Measurements from ENCODE around the gene PDGFD. TPM values are rescaled to one million over a fixed set of nuclear protein-coding genes. Genes with fewer than 3 reads are reported as not detected.

The PDGFD gene
- total and polyA plus RNA-seq, 12 donors, result 6.0 to 17.5 (median 10.7) TPM

- TF ChIP-seq, protein P1, sequence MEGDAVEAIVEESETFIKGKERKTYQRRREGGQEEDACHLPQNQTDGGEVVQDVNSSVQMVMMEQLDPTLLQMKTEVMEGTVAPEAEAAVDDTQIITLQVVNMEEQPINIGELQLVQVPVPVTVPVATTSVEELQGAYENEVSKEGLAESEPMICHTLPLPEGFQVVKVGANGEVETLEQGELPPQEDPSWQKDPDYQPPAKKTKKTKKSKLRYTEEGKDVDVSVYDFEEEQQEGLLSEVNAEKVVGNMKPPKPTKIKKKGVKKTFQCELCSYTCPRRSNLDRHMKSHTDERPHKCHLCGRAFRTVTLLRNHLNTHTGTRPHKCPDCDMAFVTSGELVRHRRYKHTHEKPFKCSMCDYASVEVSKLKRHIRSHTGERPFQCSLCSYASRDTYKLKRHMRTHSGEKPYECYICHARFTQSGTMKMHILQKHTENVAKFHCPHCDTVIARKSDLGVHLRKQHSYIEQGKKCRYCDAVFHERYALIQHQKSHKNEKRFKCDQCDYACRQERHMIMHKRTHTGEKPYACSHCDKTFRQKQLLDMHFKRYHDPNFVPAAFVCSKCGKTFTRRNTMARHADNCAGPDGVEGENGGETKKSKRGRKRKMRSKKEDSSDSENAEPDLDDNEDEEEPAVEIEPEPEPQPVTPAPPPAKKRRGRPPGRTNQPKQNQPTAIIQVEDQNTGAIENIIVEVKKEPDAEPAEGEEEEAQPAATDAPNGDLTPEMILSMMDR (IDR thresholded peaks at IDR 0.05), result no peak
- no peak overlapping the region for H3K27ac ChIP-seq
- intact Hi-C loops (cut with DNase I), result no loop called here
- 91 to 95% methylated on average over 5 of the region's 5 CpGs for WGBS, 2 donors
- DNase-seq, result no peak
- no peak for ATAC-seq
- H3K36me3 ChIP-seq, result no peaks in the 10 kb centered on the region
- no peaks in the 10 kb centered on the region for H3K27me3 ChIP-seq
- H3K4me1 ChIP-seq, result no peaks in the 10 kb centered on the region
- peaks cover 0 to 11% (median 0%) of the 10 kb centered on the region in 11 donors for H3K9me3 ChIP-seq
- H3K4me3 ChIP-seq, result no peak overlapping the region
Measured at GRCh38 chr11:103978616-103979595, 185.0 kb downstream of the PDGFD start.

DNA sequence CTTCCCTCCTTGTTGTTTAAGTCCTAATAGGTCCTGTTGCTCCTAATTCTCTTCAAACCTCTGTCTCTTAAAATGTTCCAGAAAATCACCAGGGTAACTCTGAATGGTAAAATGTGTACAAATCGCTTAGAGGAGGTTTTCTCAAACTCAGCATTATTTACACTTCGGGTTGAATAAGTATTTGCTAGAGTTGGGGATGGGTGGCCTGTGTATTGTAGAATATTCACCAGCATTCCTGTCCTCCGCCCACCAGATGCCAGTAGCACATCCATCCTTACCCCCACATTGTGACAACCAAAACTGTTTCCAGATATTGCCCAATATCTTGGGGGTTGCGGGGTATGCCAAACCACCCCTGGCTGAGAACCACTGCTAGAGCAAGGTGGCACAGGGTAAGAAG is 191.9 kb downstream of the PDGFD start:
- DNase-seq, result no peak
- H3K36me3 ChIP-seq, result no peaks in the 10 kb centered on the region
- TF ChIP-seq, protein P1 (IDR thresholded peaks at IDR 0.05), result no peak
- no peak overlapping the region for H3K4me3 ChIP-seq
- ATAC-seq, result no peak
- no peaks in the 10 kb centered on the region for H3K27me3 ChIP-seq
- H3K4me1 ChIP-seq, result no peaks in the 10 kb centered on the region
- H3K9me3 ChIP-seq, result no peaks in the 10 kb centered on the region
- no peak overlapping the region for H3K27ac ChIP-seq
- WGBS, 2 donors, result 90 to 93% methylated on average over 4 of the region's 4 CpGs
- intact Hi-C loops (cut with DNase I), result no loop called here

DNA sequence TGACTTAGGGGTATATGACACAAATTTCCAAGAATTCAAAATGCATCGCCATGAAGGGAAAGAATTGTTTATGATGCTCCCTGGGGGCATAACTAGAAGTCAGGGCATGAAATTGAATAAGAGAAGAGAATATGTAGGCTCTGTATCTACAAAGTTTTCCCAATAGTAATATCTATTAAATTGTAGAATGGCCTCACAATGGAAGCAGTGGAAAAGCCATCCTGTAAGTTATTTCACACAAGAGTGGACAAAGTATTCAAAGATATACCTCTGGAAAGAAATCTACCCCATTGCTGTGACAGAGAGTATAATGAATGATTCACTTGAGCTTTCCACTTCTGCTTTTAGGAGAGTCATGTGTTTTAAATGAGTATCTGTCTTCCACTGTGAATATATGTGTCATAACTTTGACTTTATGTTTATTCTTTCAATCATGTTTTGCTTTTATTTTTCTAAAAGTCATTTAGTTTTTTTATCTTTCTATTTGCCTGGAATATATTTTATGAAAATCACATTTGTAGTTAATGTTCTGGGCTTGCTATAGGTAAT is 193.2 kb downstream of the PDGFD start:
- Histone ChIP-seq H3K4me1 (no peaks in the 10 kb centered on the region), H3K4me3 (no peak overlapping the region), H3K36me3 (no peaks in the 10 kb centered on the region), H3K27me3 (no peaks in the 10 kb centered on the region), H3K9me3 (no peaks in the 10 kb centered on the region), H3K27ac (no peak overlapping the region)
- no peak for DNase-seq
- ATAC-seq, result no peak
- TF ChIP-seq, protein P1 (IDR thresholded peaks at IDR 0.05), result no peak
- WGBS, 2 donors, result 90 to 97% methylated on average over 1 of the region's 1 CpG
- intact Hi-C loops (cut with DNase I), result no loop called here

DNA sequence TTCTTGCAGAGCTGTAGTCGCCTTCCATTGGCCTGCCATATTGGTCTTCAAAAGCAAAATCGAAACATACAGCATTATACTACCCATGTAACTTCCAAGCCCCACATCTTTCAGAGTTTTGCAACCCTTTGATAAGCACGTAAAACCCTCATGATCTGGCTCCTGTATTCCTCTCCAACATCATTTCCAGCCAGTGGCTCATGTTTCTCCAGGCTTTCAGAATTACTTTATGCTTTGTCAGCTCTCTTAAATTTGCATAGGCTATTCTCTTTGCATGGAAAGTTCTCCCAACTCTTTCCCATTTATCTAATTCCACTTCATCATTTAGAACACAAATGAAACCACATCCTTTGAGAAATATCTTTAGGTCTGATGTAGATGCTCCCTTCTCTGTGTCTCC is 195.3 kb downstream of the PDGFD start:
- Histone ChIP-seq H3K27me3 (no peaks in the 10 kb centered on the region), H3K27ac (no peak overlapping the region), H3K4me3 (no peak overlapping the region), H3K36me3 (no peaks in the 10 kb centered on the region), H3K4me1 (no peaks in the 10 kb centered on the region), H3K9me3 (no peaks in the 10 kb centered on the region)
- ATAC-seq (peak in 1 of 8 donors; percentile 50), DNase-seq (no peak)
- 88 to 93% methylated on average over 3 of the region's 3 CpGs for WGBS, 2 donors
- intact Hi-C loops (cut with DNase I), result no loop called here
- TF ChIP-seq, protein P1 (IDR thresholded peaks at IDR 0.05), result no peak

All from heart right ventricle (tissue), 16 donors.